GM21447 (cell line): Measurements from ENCODE around the gene DENND4A.
"Not testable (repeated sequence)": the region's sequence is repeated elsewhere in the genome, so short reads cannot be mapped to it uniquely, and the experiment has no call there.

ENCODE experiments used
- ATAC-seq: cut with Tn5 transposase; IDR thresholded peaks from one replicate; pipeline ENCODE4 v1.9.1; 2021; ENCODE audit not compliant: unreplicated experiment

The DENND4A gene

GRCh38 chr15:65761210-65761926 is 30.7 kb downstream of the DENND4A start:
- no peak for ATAC-seq

- no peak for ATAC-seq
These were observed 32.7 kb downstream of the DENND4A start for GRCh38 chr15:65759441-65759840.

GRCh38 chr15:65758242-65758641 is 33.9 kb downstream of the DENND4A start:
- no peak for ATAC-seq

- ATAC-seq: no peak
These were observed 34.8 kb downstream of the DENND4A start for GRCh38 chr15:65757256-65757655.

- ATAC-seq: no peak
These were observed 39.9 kb downstream of the DENND4A start for GRCh38 chr15:65752151-65752700.

GRCh38 chr15:65751431-65751830 is 40.7 kb downstream of the DENND4A start:
- ATAC-seq: no peak

GRCh38 chr15:65747265-65747664 is 44.8 kb downstream of the DENND4A start:
- ATAC-seq: no peak

- no peak for ATAC-seq
These were observed 48.3 kb downstream of the DENND4A start for GRCh38 chr15:65743637-65744252.

- ATAC-seq: no peak
These were observed 51.9 kb downstream of the DENND4A start for GRCh38 chr15:65740148-65740547.

GRCh38 chr15:65738649-65739048 is 53.4 kb downstream of the DENND4A start:
- ATAC-seq: no peak

- not testable (repeated sequence) for ATAC-seq
These were observed 58.5 kb downstream of the DENND4A start for GRCh38 chr15:65733599-65733998.

- no peak for ATAC-seq
These were observed 59.4 kb downstream of the DENND4A start for GRCh38 chr15:65732698-65733097.

GRCh38 chr15:65731926-65732325 is 60.2 kb downstream of the DENND4A start:
- ATAC-seq: no peak

GRCh38 chr15:65730549-65731172 is 61.4 kb downstream of the DENND4A start:
- no peak for ATAC-seq

- ATAC-seq: no peak
These were observed 67.5 kb downstream of the DENND4A start for GRCh38 chr15:65724464-65725215.

- ATAC-seq: no peak
These were observed 68.2 kb downstream of the DENND4A start for GRCh38 chr15:65723876-65724275.

- ATAC-seq: no peak
These were observed 69.9 kb downstream of the DENND4A start for GRCh38 chr15:65722191-65722590.

GRCh38 chr15:65712415-65712814 is 79.7 kb downstream of the DENND4A start:
- no peak for ATAC-seq

- no peak for ATAC-seq
These were observed 97.0 kb downstream of the DENND4A start for GRCh38 chr15:65695081-65695480.

- ATAC-seq: no peak
These were observed 101.3 kb downstream of the DENND4A start for GRCh38 chr15:65690778-65691177.

GRCh38 chr15:65690173-65690572 is 101.9 kb downstream of the DENND4A start:
- no peak for ATAC-seq
